ENCODE data around the gene BCCIP.

DNA sequence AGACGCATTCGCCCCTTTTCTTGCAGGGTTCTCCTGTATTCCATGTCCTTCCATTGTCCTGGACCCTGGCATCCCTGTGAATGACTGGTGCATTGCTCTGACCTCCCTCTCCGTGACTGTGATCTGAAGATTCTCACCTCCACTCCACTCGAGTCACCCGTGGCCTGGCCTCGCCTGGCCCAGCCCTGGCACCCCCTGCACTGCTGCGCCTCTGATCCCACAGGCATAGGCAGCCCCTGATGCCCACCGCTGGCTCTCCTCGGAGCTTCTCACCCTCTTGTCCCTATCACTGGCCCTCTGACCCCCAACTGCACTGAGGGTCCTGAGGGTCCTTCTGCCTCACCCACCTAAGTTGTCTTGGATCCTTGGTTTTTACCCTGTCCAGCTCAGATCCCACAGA lies 45.5 kb upstream of the BCCIP start:
- TF ChIP-seq CTCF (IDR thresholded peaks at IDR 0.05) (no peak), POLR2A (IDR thresholded peaks at IDR 0.05) (no peak)
